DOHH2 (cell line): ENCODE measurements around the gene SLC8A1.

ENCODE experiments used
- H3F3A ChIP-seq: fragments of 200-600 bp; sonication (generic), shearing (Covaris generic); 2 replicates; pipeline ENCODE4 v1.6.0; 2016; ENCODE audit warnings: antibody characterized with exemption, mild to moderate bottlenecking; ENCODE audit not compliant: control insufficient read depth, insufficient read depth
- H3K27ac ChIP-seq: fragments of 200-600 bp; sonication (generic); 2 replicates; pipeline ENCODE4 v1.5.1; 2014; ENCODE audit warnings: low read depth, mild to moderate bottlenecking, low read length, moderate library complexity
- H3K27me3 ChIP-seq: fragments of 200-600 bp; sonication (generic); 2 replicates; pipeline ENCODE4 v1.6.1; 2014; ENCODE audit warnings: mild to moderate bottlenecking, low read length, mixed read lengths; ENCODE audit not compliant: control insufficient read depth
- H3K36me3 ChIP-seq: fragments of 200-600 bp; sonication (generic); 2 replicates; pipeline ENCODE4 v1.6.1; 2014; ENCODE audit warnings: mild to moderate bottlenecking, low read length, moderate library complexity, mixed read lengths; ENCODE audit not compliant: control insufficient read depth
- H3K4me1 ChIP-seq: fragments of 200-600 bp; sonication (generic); 2 replicates; pipeline ENCODE4 v1.6.1; 2014; ENCODE audit warnings: mild to moderate bottlenecking, low read length, mixed read lengths; ENCODE audit not compliant: control insufficient read depth
- H3K4me2 ChIP-seq: fragments of 200-600 bp; sonication (generic); 2 replicates; pipeline ENCODE4 v1.6.0; 2014; ENCODE audit warnings: mild to moderate bottlenecking, low read length, moderate library complexity
- H3K4me3 ChIP-seq: fragments of 200-600 bp; sonication (generic); 2 replicates; pipeline ENCODE4 v1.5.1; 2014; ENCODE audit warnings: mild to moderate bottlenecking, low read length, mixed read lengths
- H3K79me2 ChIP-seq: fragments of 200-600 bp; sonication (generic); 2 replicates; pipeline ENCODE4 v1.6.1; 2014; ENCODE audit warnings: mild to moderate bottlenecking, low read length, mixed read lengths; ENCODE audit not compliant: control insufficient read depth
- H3K9me2 ChIP-seq: fragments of 200-600 bp; sonication (generic); replicated peaks from 2 replicates; pipeline ENCODE4 v1.6.1; 2014; ENCODE audit warnings: mild to moderate bottlenecking, low read length, mixed read lengths; ENCODE audit not compliant: control insufficient read depth
- H3K9me3 ChIP-seq: fragments of 200-600 bp; sonication (generic); 2 replicates; pipeline ENCODE4 v1.6.1; 2014; ENCODE audit warnings: antibody characterized with exemption, low read length, mixed read lengths; ENCODE audit not compliant: control insufficient read depth, insufficient read depth
- H4K20me1 ChIP-seq: fragments of 200-600 bp; sonication (generic); 2 replicates; pipeline ENCODE4 v1.6.0; 2014; ENCODE audit warnings: low read depth, mild to moderate bottlenecking, antibody characterized with exemption, low read length, moderate library complexity; ENCODE audit not compliant: control insufficient read depth, insufficient read depth
- EZH2phosphoT487 ChIP-seq: fragments of 200-600 bp; sonication (generic); IDR thresholded peaks from 2 replicates; pipeline ENCODE4 v1.6.1; 2017; ENCODE audit warnings: borderline replicate concordance, mild to moderate bottlenecking, antibody characterized with exemption, low read length, moderate library complexity, mixed read lengths
- TF ChIP-seq, protein P1 (sequence below): fragments of 200-600 bp; sonication (generic); IDR thresholded peaks from one replicate; pipeline ENCODE4 v1.5.1; 2014; ENCODE audit warnings: antibody characterized with exemption, mild to moderate bottlenecking, low read depth, low read length; ENCODE audit not compliant: poor library complexity, severe bottlenecking

The SLC8A1 gene

DNA sequence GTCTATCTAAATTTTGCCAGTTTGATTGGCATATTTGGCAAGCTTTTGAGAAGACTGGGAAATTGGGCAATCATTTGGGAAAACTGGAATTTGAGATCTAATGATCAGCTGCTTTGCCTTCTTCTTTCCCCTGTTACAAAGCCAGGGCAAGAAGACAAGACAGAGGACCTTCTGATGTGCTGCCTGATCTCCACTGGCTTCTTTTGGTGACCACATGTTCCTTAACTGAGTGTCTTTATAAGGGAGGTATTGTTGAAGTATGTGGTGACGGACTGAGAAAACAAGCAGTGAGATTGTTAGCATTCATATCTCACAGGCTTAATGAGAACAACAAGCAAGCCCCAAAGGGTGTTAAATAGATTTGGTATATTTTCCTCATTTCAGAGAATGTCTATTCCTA lies 175.8 kb downstream of the SLC8A1 start:
- Histone ChIP-seq H3K9me3 (no peaks in the 10 kb centered on the region), H3K36me3 (no peaks in the 10 kb centered on the region; the same call in 1 of the 2 replicates), H3K27me3 (no peaks in the 10 kb centered on the region), H3K9me2 (no peaks in the 10 kb centered on the region), H4K20me1 (no peaks in the 10 kb centered on the region), H3K27ac (peak overlapping the region; percentile 73), H3K79me2 (peaks cover 68% of the 10 kb centered on the region), H3K4me3 (peak overlapping the region; percentile 34), H3K4me2 (peak overlapping the region; percentile 55), H3K4me1 (peaks cover 100% of the 10 kb centered on the region), H3F3A (peaks cover 14% of the 10 kb centered on the region)
- TF ChIP-seq, protein P1, sequence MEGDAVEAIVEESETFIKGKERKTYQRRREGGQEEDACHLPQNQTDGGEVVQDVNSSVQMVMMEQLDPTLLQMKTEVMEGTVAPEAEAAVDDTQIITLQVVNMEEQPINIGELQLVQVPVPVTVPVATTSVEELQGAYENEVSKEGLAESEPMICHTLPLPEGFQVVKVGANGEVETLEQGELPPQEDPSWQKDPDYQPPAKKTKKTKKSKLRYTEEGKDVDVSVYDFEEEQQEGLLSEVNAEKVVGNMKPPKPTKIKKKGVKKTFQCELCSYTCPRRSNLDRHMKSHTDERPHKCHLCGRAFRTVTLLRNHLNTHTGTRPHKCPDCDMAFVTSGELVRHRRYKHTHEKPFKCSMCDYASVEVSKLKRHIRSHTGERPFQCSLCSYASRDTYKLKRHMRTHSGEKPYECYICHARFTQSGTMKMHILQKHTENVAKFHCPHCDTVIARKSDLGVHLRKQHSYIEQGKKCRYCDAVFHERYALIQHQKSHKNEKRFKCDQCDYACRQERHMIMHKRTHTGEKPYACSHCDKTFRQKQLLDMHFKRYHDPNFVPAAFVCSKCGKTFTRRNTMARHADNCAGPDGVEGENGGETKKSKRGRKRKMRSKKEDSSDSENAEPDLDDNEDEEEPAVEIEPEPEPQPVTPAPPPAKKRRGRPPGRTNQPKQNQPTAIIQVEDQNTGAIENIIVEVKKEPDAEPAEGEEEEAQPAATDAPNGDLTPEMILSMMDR = no peak

DNA sequence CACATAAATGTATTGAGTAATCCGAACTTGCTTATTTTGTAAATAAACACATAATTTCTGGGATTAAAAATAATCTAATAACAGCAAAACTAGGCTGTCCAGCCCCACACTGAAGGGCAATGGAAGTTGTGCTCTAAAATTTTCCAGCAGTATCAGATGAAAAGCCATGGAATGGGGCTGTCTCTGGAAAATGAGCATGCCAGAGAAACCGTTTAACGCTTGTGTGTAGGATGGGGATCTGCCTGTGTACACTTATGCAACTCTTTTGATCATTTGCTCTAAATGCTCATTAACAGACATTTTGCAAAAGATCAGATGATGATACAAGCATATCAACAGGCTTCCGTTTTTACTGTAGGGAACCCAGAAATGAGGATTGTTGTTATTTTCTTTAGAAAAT lies 177.6 kb downstream of the SLC8A1 start:
- TF ChIP-seq, protein P1 = no peak
- TF ChIP-seq EZH2phosphoT487 = no peak
- Histone ChIP-seq H3K4me2 (peak overlapping the region; percentile 55), H3K9me2 (no peaks in the 10 kb centered on the region), H3K4me1 (peaks cover 93% of the 10 kb centered on the region), H3K36me3 (no peaks in the 10 kb centered on the region; the same call in 1 of the 2 replicates), H3K27me3 (no peaks in the 10 kb centered on the region), H3F3A (peaks cover 16% of the 10 kb centered on the region), H4K20me1 (no peaks in the 10 kb centered on the region), H3K27ac (peak overlapping the region; percentile 73), H3K4me3 (peak overlapping the region; percentile 34), H3K9me3 (no peaks in the 10 kb centered on the region), H3K79me2 (peaks cover 58% of the 10 kb centered on the region)

DNA sequence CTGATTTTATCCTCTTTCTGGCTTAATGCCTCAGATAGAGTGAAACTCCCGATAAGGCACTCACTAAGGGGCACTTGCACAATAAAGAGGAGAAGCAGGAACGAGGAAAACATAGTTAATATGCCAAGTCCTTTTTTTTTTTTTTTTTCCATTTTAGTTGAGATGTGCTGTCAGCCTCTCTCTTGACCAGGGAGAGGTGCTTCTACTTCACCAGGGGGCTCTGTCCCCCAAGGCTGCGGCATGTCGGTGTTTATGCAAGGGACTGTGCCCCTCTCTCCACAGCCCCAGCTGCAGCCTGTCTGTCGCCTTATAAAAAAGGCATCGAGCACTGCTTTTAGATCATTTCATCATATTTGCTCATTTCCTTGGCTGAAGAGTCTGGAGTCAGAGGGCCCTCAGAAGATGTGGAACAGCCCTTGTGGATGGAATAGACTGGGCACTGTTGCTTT lies 178.1 kb downstream of the SLC8A1 start:
- Histone ChIP-seq H3K9me3 (no peaks in the 10 kb centered on the region), H3K4me2 (peak overlapping the region; percentile 55), H3K4me1 (peaks cover 88% of the 10 kb centered on the region), H3K4me3 (peak overlapping the region; percentile 34), H3F3A (peaks cover 16% of the 10 kb centered on the region), H4K20me1 (no peaks in the 10 kb centered on the region), H3K79me2 (peaks cover 53% of the 10 kb centered on the region), H3K27ac (peak overlapping the region; percentile 73), H3K36me3 (no peaks in the 10 kb centered on the region; the same call in 1 of the 2 replicates), H3K27me3 (no peaks in the 10 kb centered on the region), H3K9me2 (no peaks in the 10 kb centered on the region)
- TF ChIP-seq EZH2phosphoT487 = no peak
- TF ChIP-seq, protein P1 = peak; percentile 6
